Measurements from ENCODE around the gene HELZ. TPM values are rescaled to one million over a fixed set of nuclear protein-coding genes. Genes with fewer than 3 reads are reported as not detected.

The HELZ gene
- total RNA-seq, 1 experiment from 2014 or later, result 49.8 TPM

- Mint-ChIP-seq H3K27me3 (ENCODE audit: low read depth) (no peaks in the 10 kb centered on the region), H3K27ac (peak overlapping the region in 2 of 3 experiments; percentile 25 to 45; a peak in 5 of 7 replicates), H3K36me3 (ENCODE audit: insufficient read depth in 1 of 3, low read depth in 3 of 3) (peaks cover 15 to 33% (median 31%) of the 10 kb centered on the region in 3 experiments), H3K9me3 (peaks cover 0 to 2% of the 10 kb centered on the region in 2 experiments; a peak in 1 of 5 replicates), H3K4me1 (peaks cover 7 to 12% of the 10 kb centered on the region in 2 experiments), H3K4me3 (no peak overlapping the region)
- peaks cover 2% of the 10 kb centered on the region; the same call in 1 of the 2 replicates for H3K4me1 ChIP-seq (ENCODE audit: insufficient read depth, low read length)
- H3K4ac ChIP-seq (ENCODE audit: low read depth, low read length), result no peak overlapping the region
- H3K18ac ChIP-seq (ENCODE audit: insufficient read length, low read depth, low read length), result no peak overlapping the region
- H3K27ac ChIP-seq (ENCODE audit: insufficient read length, low read depth, low read length), result no peak overlapping the region
- no peak overlapping the region for H3K9ac ChIP-seq (ENCODE audit: extremely low read depth, insufficient read length, low read length)
- H2AFZ ChIP-seq (ENCODE audit: low read length), result no peak overlapping the region
- no CpG with 5 or more reads among the region's 10 CpGs for WGBS (ENCODE audit: extremely low coverage, insufficient read length, low lambda C conversion rate)
- no peaks in the 10 kb centered on the region for H3K79me2 ChIP-seq (ENCODE audit: insufficient read depth, low read length)
- H3K9me3 ChIP-seq (ENCODE audit: control insufficient read depth, low read depth, low read length), result no peaks in the 10 kb centered on the region
- H3K4me2 ChIP-seq (ENCODE audit: insufficient read depth, insufficient read length, low read length), result no peak overlapping the region
- no peaks in the 10 kb centered on the region for H3K27me3 ChIP-seq (ENCODE audit: insufficient read depth, low read length)
- H2BK15ac ChIP-seq (ENCODE audit: low read depth, low read length), result no peak overlapping the region
- H3K56ac ChIP-seq (ENCODE audit: insufficient read length, low read depth, low read length), result no peak overlapping the region
- H4K8ac ChIP-seq (replicated peaks; ENCODE audit: insufficient read length, low read depth, low read length), result no peak overlapping the region
- no peak overlapping the region for H2BK5ac ChIP-seq (ENCODE audit: insufficient read length, low read length)
- H3K23ac ChIP-seq (ENCODE audit: insufficient read length, low read depth, low read length), result no peak overlapping the region
- no peaks in the 10 kb centered on the region for H4K20me1 ChIP-seq (ENCODE audit: control insufficient read depth, insufficient read depth, insufficient read length)
- H3K23me2 ChIP-seq (ENCODE audit: insufficient read length, low read depth, low read length, poor library complexity, severe bottlenecking), result no peaks in the 10 kb centered on the region
- no peak overlapping the region for H4K91ac ChIP-seq (ENCODE audit: insufficient read length, low read depth, low read length)
- DNase-seq, result peak; percentile 54
- no peak overlapping the region for H4K5ac ChIP-seq (ENCODE audit: insufficient read length, low read depth, low read length)
- no peak overlapping the region for H3T11ph ChIP-seq (ENCODE audit: low read length)
- TF ChIP-seq, protein P1, sequence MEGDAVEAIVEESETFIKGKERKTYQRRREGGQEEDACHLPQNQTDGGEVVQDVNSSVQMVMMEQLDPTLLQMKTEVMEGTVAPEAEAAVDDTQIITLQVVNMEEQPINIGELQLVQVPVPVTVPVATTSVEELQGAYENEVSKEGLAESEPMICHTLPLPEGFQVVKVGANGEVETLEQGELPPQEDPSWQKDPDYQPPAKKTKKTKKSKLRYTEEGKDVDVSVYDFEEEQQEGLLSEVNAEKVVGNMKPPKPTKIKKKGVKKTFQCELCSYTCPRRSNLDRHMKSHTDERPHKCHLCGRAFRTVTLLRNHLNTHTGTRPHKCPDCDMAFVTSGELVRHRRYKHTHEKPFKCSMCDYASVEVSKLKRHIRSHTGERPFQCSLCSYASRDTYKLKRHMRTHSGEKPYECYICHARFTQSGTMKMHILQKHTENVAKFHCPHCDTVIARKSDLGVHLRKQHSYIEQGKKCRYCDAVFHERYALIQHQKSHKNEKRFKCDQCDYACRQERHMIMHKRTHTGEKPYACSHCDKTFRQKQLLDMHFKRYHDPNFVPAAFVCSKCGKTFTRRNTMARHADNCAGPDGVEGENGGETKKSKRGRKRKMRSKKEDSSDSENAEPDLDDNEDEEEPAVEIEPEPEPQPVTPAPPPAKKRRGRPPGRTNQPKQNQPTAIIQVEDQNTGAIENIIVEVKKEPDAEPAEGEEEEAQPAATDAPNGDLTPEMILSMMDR (conservative IDR thresholded peaks at IDR 0.05), result peak; percentile 46; the same call in 2 of the 3 replicates
- H2BK12ac ChIP-seq (ENCODE audit: insufficient read length, low read depth, low read length), result no peak overlapping the region
- no peak overlapping the region for H2BK120ac ChIP-seq (ENCODE audit: low read depth, low read length, poor library complexity, severe bottlenecking)
- H2AK5ac ChIP-seq (ENCODE audit: insufficient read length, low read length), result no peak overlapping the region
- no peak overlapping the region for H2BK20ac ChIP-seq (ENCODE audit: low read depth, low read length, poor library complexity, severe bottlenecking)
- H3K79me1 ChIP-seq (ENCODE audit: insufficient read depth, low read depth, low read length, poor library complexity, severe bottlenecking), result no peaks in the 10 kb centered on the region
- no peak overlapping the region for H3K14ac ChIP-seq (ENCODE audit: insufficient read depth, low read length)
Measured at GRCh38 chr17:67139784-67140665, 105.0 kb downstream of the HELZ start.

Measured in H9 (cell line).